Breast epithelium (tissue), 4 donors: ENCODE data around the gene HLA-DQB1. TPM values are rescaled to one million over a fixed set of nuclear protein-coding genes. Genes with fewer than 3 reads are reported as not detected.

Experiments used
- DNase-seq, 2 donors: peaks; one replicate each; pipeline ENCODE4 v3.0.0-alpha.2; 2019; ENCODE audit warnings: low spot score in 2 of 2
- H3K27ac ChIP-seq, 2 donors: fragments of 200-600 bp; sonication (generic) in 1 of 2; one replicate each; pipeline ENCODE4 v1.5.1; 2016 to 2019; ENCODE audit warnings: mild to moderate bottlenecking in 1 of 2
- H3K27me3 ChIP-seq, 2 donors: fragments of 200-600 bp; sonication (generic) in 1 of 2; one replicate each; pipeline versions ENCODE4 v1.5.1 to v1.6.0; 2017 to 2019; ENCODE audit warnings: control low read depth in 1 of 2, mild to moderate bottlenecking in 1 of 2
- H3K36me3 ChIP-seq: fragments of 200-600 bp; one replicate; pipeline ENCODE4 v1.5.1; 2019
- H3K4me1 ChIP-seq, 2 donors: fragments of 200-600 bp; sonication (generic); one replicate each; pipeline ENCODE4 v1.5.1; 2016 to 2019; ENCODE audit warnings: control low read depth in 1 of 2
- H3K4me3 ChIP-seq, 3 donors: fragments of 200-600 bp; sonication (generic); 1 replicate in 2 of 3; 2 replicates in 1 of 3; pipeline ENCODE4 v1.5.1; 2016 to 2019; ENCODE audit warnings: mild to moderate bottlenecking in 3 of 3, moderate library complexity in 2 of 3
- H3K9me3 ChIP-seq, 2 donors: fragments of 200-600 bp; sonication (generic) in 1 of 2; one replicate each; pipeline ENCODE4 v1.5.1; 2016 to 2019; ENCODE audit warnings: control low read depth in 1 of 2
- POLR2A ChIP-seq: fragments of 450-650 bp; IDR thresholded peaks from one replicate; pipeline ENCODE4 v1.6.1; 2016; ENCODE audit warnings: antibody characterized with exemption, mild to moderate bottlenecking, moderate library complexity
- POLR2AphosphoS5 ChIP-seq, 3 donors: sonication (generic); formaldehyde crosslinking; IDR thresholded peaks; one replicate each; pipeline ENCODE4 v1.6.1; 2017; ENCODE audit warnings: antibody characterized with exemption in 3 of 3
- intact Hi-C: fragments of 100-400 bp; cut with DNase I; formaldehyde crosslinking; loops from one replicate; pipeline ENCODE4 v1.15.1; 2023; ENCODE audit warnings: low total_unique reads
- total RNA-seq, 3 donors: library from RNA; depleted of rRNA; stranded (reverse); fragments of >200 nt; gene quantifications; one replicate each; pipeline ENCODE4 v1.1.0, GENCODE V29; 2016
- TF ChIP-seq, protein P1 (sequence below), 3 donors: fragments of 450-650 bp; IDR thresholded peaks; one replicate each; pipeline ENCODE4 v1.5.1; 2016 to 2017; ENCODE audit warnings: antibody characterized with exemption in 3 of 3, mild to moderate bottlenecking in 3 of 3, moderate library complexity in 3 of 3

The HLA-DQB1 gene
- total RNA-seq, 3 donors from 2014 or later = 1.3 to 7.2 (median 5.4) TPM

DNA sequence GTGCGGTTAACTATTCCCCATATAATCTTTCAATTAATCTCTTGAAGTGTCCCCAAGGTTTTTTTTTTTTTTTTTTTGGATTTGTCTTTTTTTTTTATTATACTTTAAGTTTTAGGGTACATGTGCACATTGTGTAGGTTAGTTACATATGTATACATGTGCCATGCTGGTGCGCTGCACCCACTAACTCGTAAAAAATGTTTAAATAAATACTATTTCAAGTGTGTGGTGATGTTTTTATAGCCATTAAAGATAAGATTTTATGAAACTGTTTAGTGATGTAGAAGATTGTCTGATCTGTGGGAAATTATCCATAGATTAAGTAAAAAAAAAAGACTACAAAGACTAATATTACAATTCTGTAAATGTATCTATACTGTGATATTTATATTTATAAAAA, 41.9 kb downstream of the HLA-DQB1 start:
- TF ChIP-seq, protein P1, sequence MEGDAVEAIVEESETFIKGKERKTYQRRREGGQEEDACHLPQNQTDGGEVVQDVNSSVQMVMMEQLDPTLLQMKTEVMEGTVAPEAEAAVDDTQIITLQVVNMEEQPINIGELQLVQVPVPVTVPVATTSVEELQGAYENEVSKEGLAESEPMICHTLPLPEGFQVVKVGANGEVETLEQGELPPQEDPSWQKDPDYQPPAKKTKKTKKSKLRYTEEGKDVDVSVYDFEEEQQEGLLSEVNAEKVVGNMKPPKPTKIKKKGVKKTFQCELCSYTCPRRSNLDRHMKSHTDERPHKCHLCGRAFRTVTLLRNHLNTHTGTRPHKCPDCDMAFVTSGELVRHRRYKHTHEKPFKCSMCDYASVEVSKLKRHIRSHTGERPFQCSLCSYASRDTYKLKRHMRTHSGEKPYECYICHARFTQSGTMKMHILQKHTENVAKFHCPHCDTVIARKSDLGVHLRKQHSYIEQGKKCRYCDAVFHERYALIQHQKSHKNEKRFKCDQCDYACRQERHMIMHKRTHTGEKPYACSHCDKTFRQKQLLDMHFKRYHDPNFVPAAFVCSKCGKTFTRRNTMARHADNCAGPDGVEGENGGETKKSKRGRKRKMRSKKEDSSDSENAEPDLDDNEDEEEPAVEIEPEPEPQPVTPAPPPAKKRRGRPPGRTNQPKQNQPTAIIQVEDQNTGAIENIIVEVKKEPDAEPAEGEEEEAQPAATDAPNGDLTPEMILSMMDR (IDR thresholded peaks at IDR 0.05) = no peak
- intact Hi-C loops = no loop called here
- H3K27ac ChIP-seq = no peak overlapping the region

DNA sequence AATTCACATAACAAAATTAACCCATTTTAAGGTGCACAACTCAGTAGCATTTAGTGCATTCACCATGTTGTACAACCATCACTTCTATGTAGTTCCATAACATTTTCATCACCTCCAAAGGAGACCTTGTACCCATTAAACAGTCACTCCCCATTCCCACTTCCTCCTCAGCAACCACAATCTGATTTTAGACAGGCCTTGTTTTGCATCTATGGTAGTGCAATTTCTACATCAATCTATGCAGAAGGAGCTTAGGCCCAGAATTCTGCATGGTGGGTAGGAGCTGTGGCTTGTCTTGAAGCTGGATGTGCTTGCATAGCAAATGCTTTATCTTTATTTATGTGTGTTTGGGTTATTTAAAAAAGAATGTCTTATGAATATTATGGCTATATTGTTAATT, 42.8 kb downstream of the HLA-DQB1 start:
- Histone ChIP-seq H3K4me1 (no peaks in the 10 kb centered on the region), H3K27ac (no peak overlapping the region), H3K36me3 (no peaks in the 10 kb centered on the region), H3K27me3 (no peaks in the 10 kb centered on the region), H3K9me3 (no peaks in the 10 kb centered on the region), H3K4me3 (no peak overlapping the region)
- DNase-seq = no peak
- intact Hi-C loops = no loop called here
- TF ChIP-seq, protein P1 (IDR thresholded peaks at IDR 0.05) = no peak
- no peak for TF ChIP-seq POLR2A
- no peak for TF ChIP-seq POLR2AphosphoS5 (IDR thresholded peaks at IDR 0.05)

More for the DNA sequence above, 41.9 kb downstream of the HLA-DQB1 start:
- H3K4me1 ChIP-seq = no peaks in the 10 kb centered on the region
- DNase-seq = no peak
- no peaks in the 10 kb centered on the region for H3K36me3 ChIP-seq
- H3K4me3 ChIP-seq = no peak overlapping the region
- no peaks in the 10 kb centered on the region for H3K9me3 ChIP-seq
- H3K27me3 ChIP-seq = no peaks in the 10 kb centered on the region

DNA sequence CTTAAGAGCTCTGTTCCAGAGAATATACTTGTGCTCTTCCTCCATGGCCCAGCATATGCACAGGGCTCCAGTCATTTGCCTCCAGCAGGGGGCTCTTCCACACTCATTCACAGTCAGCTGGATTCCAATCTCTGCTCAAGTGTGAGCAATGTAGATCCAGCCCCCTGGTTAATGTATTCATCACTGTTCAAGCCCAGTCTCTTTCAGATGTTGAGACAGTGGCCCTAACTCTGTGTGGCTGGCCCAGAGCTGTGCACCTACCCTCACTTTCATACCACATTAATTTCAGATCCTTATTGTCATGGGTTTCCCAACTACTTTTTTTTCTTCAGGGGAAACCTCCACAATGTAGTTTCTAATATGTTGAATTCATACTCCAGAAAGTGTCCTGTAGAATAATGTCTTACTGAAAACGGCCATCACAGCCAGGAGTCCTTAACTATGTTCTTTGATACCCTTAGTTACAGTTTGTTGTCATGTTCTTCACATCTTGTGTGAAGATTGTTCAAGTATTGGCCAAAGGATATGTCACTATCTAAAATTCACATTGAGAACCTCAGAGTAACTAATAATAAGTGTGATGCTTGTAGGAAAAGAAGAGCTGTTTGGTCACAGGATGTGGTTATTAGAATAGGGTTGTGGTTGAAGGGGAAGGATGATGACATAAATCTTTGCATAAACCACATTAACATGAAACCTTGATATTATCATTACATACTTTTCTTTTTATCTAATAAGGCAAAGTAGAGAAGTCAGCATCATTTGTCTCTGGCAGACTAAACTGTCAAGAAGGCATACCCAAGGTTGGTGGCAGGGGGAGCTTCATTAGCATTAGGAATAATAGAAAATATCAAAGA, 43.7 kb downstream of the HLA-DQB1 start:
- DNase-seq = no peak
- Histone ChIP-seq H3K4me1 (no peaks in the 10 kb centered on the region), H3K4me3 (no peak overlapping the region), H3K27ac (no peak overlapping the region), H3K27me3 (no peaks in the 10 kb centered on the region), H3K9me3 (no peaks in the 10 kb centered on the region), H3K36me3 (no peaks in the 10 kb centered on the region)
- intact Hi-C loops = no loop called here
- no peak for TF ChIP-seq POLR2A
- no peak for TF ChIP-seq POLR2AphosphoS5 (IDR thresholded peaks at IDR 0.05)
- TF ChIP-seq, protein P1 (IDR thresholded peaks at IDR 0.05) = no peak

DNA sequence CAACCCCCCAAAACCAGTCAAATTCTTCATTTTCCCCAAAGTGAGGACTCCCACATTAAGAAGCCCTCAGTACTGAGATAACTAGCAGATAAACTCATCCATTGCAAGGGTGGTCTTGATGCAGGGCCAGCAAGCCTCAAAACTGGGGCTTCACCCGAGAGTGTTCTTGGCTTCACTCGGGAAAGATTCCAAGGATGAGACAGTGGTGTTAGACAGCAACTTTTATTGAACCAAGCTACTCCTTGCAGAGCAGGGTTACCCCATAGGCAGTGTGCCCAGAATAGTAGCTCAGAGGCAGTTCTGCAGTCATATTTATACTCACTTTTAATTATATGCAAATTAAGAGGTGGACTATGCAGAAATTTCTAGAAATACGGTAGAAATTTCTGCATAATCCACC, 45.1 kb downstream of the HLA-DQB1 start:
- Histone ChIP-seq H3K36me3 (no peaks in the 10 kb centered on the region), H3K4me1 (no peaks in the 10 kb centered on the region), H3K27me3 (no peaks in the 10 kb centered on the region), H3K27ac (no peak overlapping the region), H3K4me3 (no peak overlapping the region), H3K9me3 (no peaks in the 10 kb centered on the region)
- no peak for TF ChIP-seq POLR2AphosphoS5 (IDR thresholded peaks at IDR 0.05)
- no peak for TF ChIP-seq POLR2A
- TF ChIP-seq, protein P1 (IDR thresholded peaks at IDR 0.05) = no peak
- DNase-seq = no peak
- intact Hi-C loops = no loop called here

DNA sequence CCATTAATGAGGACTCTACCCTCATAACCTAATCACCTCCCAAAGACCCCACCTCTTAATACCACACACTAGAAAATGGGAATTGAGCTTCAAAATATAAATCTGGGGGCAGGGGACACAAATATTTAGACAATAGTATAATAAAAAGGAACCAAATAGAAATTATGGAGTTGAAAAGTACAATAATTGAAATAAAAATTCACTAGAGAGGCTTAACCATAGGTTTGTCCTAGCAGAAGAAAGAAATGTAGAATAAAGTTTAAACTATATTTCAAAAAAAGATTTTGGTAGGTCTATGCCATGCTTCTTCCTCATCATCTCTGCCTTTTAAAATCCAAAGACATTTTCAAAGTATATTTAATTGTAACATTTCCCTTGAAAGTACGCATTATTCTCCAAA, 48.7 kb downstream of the HLA-DQB1 start:
- Histone ChIP-seq H3K36me3 (no peaks in the 10 kb centered on the region), H3K27ac (no peak overlapping the region), H3K27me3 (no peaks in the 10 kb centered on the region), H3K4me1 (no peaks in the 10 kb centered on the region), H3K9me3 (no peaks in the 10 kb centered on the region), H3K4me3 (no peak overlapping the region)
- TF ChIP-seq, protein P1 (IDR thresholded peaks at IDR 0.05) = no peak
- TF ChIP-seq POLR2A (no peak), POLR2AphosphoS5 (IDR thresholded peaks at IDR 0.05) (no peak)
- no peak for DNase-seq
- intact Hi-C loops = no loop called here
